Skeletal muscle satellite cell (primary cell): ENCODE measurements around the gene MPP1.
A peak's percentile ranks its signal among the peaks of the same experiment; 100 is the strongest.

ENCODE experiments used
- H3K27me3 ChIP-seq: 2 replicates; pipeline ENCODE4 v1.7.0; 2013; ENCODE audit warnings: low read length; ENCODE audit not compliant: control insufficient read depth, insufficient read depth
- H3K36me3 ChIP-seq: 2 replicates; pipeline ENCODE4 v1.7.0; 2013; ENCODE audit warnings: mild to moderate bottlenecking, control low read depth, low read length; ENCODE audit not compliant: insufficient read depth
- H3K4me1 ChIP-seq: 2 replicates; pipeline ENCODE4 v1.7.0; 2013; ENCODE audit warnings: low read length; ENCODE audit not compliant: control insufficient read depth, insufficient read depth
- H3K4me2 ChIP-seq: 2 replicates; pipeline ENCODE4 v1.7.0; 2013; ENCODE audit warnings: mild to moderate bottlenecking, low read length
- H3K4me3 ChIP-seq: 2 replicates; pipeline ENCODE4 v1.7.0; 2013; ENCODE audit warnings: low read length
- H3K9ac ChIP-seq: 2 replicates; pipeline ENCODE4 v1.7.0; 2013; ENCODE audit warnings: mild to moderate bottlenecking, low read depth, low read length, moderate library complexity
- H3K9me3 ChIP-seq: replicated peaks from 2 replicates; pipeline ENCODE4 v1.7.0; 2013; ENCODE audit warnings: mild to moderate bottlenecking, control low read depth, low read length

MPP1 gene

GRCh38 chrX:154791939-154792338 lies 13.3 kb downstream of the MPP1 start:
- no peaks in the 10 kb centered on the region for H3K4me1 ChIP-seq
- H3K4me2 ChIP-seq = no peak overlapping the region
- H3K9ac ChIP-seq = no peak overlapping the region
- no peak overlapping the region for H3K4me3 ChIP-seq
- no peaks in the 10 kb centered on the region for H3K36me3 ChIP-seq
- no peaks in the 10 kb centered on the region for H3K27me3 ChIP-seq
- H3K9me3 ChIP-seq = no peaks in the 10 kb centered on the region

DNA sequence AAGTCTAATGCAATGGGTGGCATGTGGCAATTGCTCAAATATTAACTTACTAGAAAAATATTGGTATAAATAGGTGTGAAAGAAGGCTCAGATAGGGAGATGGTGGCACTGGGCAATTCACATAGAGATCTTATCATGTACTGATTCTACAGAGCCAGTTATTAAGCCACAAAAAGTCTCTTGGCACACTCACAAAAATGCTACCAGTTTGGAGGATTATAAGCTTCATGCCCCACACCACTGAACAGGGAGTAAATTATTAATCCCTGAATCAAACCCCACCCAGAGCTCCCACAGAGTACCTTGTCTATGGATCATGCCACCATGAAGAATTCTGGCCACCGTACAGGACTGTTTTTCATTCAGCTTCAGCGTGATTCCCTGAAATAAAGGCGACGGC lies 13.8 kb downstream of the MPP1 start:
- Histone ChIP-seq H3K9ac (no peak overlapping the region), H3K4me2 (no peak overlapping the region), H3K27me3 (no peaks in the 10 kb centered on the region), H3K4me3 (no peak overlapping the region), H3K36me3 (no peaks in the 10 kb centered on the region), H3K9me3 (no peaks in the 10 kb centered on the region), H3K4me1 (no peaks in the 10 kb centered on the region)

- H3K4me2 ChIP-seq = no peak overlapping the region
- no peaks in the 10 kb centered on the region for H3K27me3 ChIP-seq
- H3K4me1 ChIP-seq = peaks cover 8% of the 10 kb centered on the region
- no peak overlapping the region for H3K9ac ChIP-seq
- H3K36me3 ChIP-seq = no peaks in the 10 kb centered on the region
- H3K9me3 ChIP-seq = peaks cover 4% of the 10 kb centered on the region
- H3K4me3 ChIP-seq = no peak overlapping the region
Observed at GRCh38 chrX:154785716-154786115, 19.6 kb downstream of the MPP1 start.

DNA sequence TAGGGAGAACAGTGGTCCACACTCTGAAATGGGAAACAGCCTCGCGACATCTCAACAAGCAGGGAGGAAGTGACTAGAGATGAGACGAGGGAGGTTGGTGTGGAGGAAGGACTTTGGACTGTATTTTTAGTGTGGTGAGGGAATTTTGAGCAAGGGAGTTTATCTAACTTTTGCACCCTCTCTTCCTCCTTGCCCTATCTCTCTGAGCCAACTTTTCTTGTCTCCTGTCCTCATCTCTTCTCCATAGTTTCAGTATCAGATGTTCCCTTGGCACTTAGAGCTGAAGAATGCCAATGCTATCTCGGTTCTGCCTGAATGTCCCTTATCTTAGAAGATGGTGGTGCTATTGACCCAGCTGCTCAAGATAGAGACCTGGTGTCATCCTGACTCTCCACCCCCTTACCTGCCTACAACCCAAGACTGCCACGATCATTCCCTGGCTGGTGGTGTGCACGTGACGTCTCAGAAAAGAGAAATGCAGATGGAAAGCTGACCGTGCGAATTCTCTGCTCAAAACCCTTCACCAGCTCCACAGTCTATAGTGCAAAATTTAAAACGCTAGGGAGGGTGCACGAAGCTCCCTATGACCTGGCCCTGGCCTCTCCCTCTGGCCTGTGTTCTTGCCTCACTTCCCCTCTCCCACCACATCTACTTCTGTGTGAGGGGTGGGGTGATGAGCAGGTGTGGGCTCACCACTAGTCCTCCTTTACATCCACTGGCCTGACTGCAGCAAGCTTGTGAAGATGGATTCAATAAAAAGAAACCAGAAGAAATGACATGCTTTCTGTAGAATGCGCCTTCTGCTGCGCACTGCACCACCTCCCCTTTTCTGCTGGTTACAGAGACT lies 20.9 kb downstream of the MPP1 start:
- peaks cover 4% of the 10 kb centered on the region for H3K9me3 ChIP-seq
- no peak overlapping the region for H3K4me3 ChIP-seq
- H3K4me1 ChIP-seq = peaks cover 8% of the 10 kb centered on the region
- no peaks in the 10 kb centered on the region for H3K27me3 ChIP-seq
- no peak overlapping the region for H3K9ac ChIP-seq
- no peaks in the 10 kb centered on the region for H3K36me3 ChIP-seq
- H3K4me2 ChIP-seq = no peak overlapping the region

DNA sequence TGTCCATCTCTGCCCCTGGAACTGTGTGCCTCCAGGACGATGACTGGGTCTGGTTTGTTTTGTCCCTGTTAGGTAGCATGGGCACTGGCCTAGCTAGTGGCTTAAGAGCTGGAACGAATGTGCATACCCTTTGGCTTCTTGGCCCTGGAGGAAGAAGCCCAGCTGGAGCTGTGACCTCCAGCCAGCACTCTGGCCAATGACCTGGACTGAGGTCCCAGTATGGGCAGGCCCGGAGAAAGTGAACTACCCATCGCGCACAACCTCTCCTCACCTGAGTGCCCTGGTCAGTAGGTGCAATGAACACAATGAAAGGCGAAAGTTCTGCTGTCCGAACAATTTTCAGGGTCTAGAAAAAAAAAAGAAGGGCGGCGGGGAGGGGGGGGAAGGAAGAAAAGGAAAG lies 24.3 kb downstream of the MPP1 start:
- H3K4me3 ChIP-seq = no peak overlapping the region
- H3K4me1 ChIP-seq = peaks cover 17% of the 10 kb centered on the region
- no peaks in the 10 kb centered on the region for H3K27me3 ChIP-seq
- no peak overlapping the region for H3K4me2 ChIP-seq
- peaks cover 4% of the 10 kb centered on the region for H3K9me3 ChIP-seq
- no peak overlapping the region for H3K9ac ChIP-seq
- peaks cover 13% of the 10 kb centered on the region for H3K36me3 ChIP-seq

DNA sequence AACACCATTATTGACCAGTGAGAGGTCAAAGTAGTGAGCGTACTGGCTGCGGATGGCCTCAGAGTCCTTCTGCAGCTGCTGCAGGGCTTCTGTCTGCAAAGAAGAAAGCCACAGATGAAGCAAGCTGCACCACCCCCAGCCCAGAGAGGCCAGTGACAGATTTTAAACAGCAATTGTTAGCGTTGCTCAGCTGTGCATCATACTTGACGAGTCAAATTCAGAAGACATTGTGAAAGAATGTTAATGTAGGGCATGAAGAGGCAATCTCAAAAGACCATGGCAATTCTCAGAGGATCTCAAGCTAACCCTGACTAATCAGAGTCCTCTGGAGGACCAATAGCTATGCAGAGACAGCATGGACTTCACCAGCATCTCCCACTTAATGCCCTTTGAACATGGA lies 26.0 kb downstream of the MPP1 start:
- Histone ChIP-seq H3K4me3 (no peak overlapping the region), H3K9me3 (no peaks in the 10 kb centered on the region), H3K4me2 (no peak overlapping the region), H3K9ac (no peak overlapping the region), H3K36me3 (peaks cover 26% of the 10 kb centered on the region), H3K4me1 (peaks cover 22% of the 10 kb centered on the region), H3K27me3 (no peaks in the 10 kb centered on the region)

DNA sequence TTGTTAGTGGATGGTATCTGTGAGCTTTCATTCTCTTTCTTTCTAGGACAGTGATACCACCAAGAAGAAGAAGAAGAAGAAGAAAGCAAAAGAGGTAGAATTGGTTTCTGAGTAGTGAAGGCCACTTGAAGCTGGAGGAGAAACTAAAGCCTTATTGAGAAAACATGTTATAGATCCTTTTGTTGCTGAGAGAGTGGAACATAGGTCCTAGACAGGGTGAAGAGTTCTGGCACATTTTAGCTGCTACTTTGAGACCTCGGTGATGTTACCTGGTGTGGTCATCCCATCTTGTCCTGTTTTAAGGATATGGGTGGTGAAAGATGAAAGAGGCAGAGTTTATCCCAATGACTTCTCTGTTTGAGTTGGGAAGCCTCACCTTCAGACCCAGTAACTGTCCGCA lies 28.5 kb downstream of the MPP1 start:
- Histone ChIP-seq H3K4me2 (no peak overlapping the region), H3K27me3 (no peaks in the 10 kb centered on the region), H3K9me3 (no peaks in the 10 kb centered on the region), H3K9ac (no peak overlapping the region), H3K4me1 (peaks cover 17% of the 10 kb centered on the region), H3K36me3 (peaks cover 31% of the 10 kb centered on the region), H3K4me3 (no peak overlapping the region)

DNA sequence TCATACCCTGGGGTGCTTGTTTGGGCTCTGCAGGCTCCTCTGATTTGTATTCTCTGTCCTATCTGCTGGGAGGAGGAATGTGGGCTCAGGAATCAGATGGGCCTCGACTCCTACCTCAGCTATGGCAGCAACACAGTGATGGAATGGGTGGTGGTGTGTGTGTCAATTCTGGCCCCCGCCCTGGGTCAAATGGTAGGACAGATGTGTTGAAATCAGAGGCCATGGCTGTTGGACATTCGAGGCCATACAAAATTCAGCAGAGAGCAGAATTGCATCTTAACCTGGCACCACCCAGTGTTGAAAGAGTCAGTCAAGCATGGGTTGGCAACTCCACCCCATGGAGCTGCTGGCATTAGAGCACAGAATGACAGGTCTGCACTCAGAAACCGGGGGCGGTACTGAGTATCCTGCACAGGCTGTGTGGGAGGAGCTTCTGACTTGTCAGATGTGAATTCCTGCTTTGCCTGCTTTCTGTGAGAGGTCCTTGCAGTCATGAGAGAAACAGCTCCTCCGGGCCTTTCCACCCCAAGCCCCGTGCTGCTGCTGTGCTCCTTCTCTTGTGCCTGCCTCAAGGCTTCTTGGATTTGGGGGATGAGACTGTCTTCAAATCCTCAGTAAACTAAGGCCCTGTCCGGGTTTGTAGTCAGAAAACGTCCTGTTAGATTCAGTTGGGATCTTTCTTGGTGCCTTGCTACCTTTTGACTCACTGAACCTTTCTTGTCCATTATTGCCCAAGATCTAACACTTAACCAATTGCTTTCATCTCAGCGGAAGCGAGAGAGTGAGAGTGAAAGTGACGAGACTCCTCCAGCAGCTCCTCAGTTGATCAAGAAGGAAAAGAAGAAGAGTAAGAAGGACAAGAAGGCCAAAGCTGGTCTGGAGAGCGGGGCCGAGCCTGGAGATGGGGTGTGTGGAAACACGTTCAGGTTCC lies 29.6 kb downstream of the MPP1 start:
- H3K4me2 ChIP-seq = no peak overlapping the region
- peaks cover 14% of the 10 kb centered on the region for H3K4me1 ChIP-seq
- H3K36me3 ChIP-seq = peaks cover 32% of the 10 kb centered on the region
- no peaks in the 10 kb centered on the region for H3K27me3 ChIP-seq
- H3K4me3 ChIP-seq = no peak overlapping the region
- H3K9ac ChIP-seq = no peak overlapping the region
- no peaks in the 10 kb centered on the region for H3K9me3 ChIP-seq

DNA sequence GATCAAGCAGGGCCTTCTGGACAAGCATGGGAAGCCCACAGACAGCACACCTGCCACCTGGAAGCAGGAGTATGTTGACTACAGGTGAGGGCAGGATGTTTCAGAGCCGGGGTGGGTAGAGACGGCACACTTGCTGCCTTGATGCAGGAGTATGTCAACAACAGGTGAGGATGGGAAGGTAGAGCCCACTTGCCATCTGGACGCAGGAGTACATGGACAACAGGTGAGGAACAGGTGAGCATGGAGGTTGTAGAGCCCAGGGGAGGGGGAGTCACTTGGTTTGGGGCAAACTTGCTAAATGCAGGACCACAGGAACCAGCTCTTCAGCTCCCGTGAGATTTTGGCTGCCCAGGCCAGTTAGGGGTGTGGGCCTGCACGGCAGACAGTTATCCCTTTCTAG lies 30.7 kb downstream of the MPP1 start:
- Histone ChIP-seq H3K9me3 (no peaks in the 10 kb centered on the region), H3K4me1 (peaks cover 14% of the 10 kb centered on the region), H3K9ac (no peak overlapping the region), H3K4me3 (no peak overlapping the region), H3K27me3 (no peaks in the 10 kb centered on the region), H3K4me2 (no peak overlapping the region), H3K36me3 (peaks cover 39% of the 10 kb centered on the region)

DNA sequence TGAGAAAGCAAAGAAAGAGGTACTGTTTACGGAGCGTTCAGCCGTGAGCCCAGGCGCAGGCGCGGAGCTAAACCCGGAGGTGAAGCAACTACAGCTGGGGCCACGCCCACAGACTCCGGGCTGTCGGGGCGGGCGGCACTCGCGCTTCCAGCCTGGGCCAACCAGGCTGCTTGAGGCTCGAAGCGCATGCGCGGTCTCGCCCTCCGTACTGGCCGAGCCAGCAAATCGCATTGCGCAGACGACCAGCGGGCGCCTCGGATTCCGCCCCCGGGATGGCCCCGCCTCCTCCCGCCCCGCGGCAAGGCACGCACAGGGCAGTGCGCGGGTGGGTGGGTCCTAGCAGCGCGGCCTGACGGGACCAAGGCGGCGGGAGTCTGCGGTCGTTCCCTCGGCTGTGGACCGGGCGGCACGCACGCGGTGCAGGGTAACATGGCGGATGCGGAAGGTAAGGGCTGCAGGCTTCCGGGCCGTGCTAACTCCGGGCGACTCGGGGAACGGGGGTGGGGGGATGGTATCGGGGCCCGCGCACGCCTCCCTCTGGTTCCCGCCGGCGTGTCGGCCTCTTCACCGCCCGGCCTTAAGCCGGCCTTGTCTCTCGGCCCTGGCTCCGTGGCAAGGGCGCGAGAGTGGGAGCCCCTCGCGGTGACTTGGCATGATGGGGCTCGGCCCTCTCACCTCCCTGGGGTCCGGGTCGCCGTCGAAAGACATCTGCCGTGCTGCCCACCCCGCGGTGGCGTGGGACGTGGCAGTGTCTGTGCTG lies 42.6 kb downstream of the MPP1 start, which contains the start of gene DKC1:
TSS of gene DKC1 (plus strand) at position 328 of the 760 bp plus-strand sequence. CDS start at position 430, 102 bp downstream.
- no peaks in the 10 kb centered on the region for H3K27me3 ChIP-seq
- peak within 1 kb of the TSS; percentile 74 for H3K4me3 ChIP-seq
- H3K4me1 ChIP-seq = no peaks in the 10 kb centered on the region
- peak within 1 kb of the TSS; percentile 93 for H3K4me2 ChIP-seq
- H3K36me3 ChIP-seq = peaks cover 22% of the 10 kb centered on the region
- H3K9ac ChIP-seq = peak within 1 kb of the TSS; percentile 83
- H3K9me3 ChIP-seq = no peaks in the 10 kb centered on the region

DNA sequence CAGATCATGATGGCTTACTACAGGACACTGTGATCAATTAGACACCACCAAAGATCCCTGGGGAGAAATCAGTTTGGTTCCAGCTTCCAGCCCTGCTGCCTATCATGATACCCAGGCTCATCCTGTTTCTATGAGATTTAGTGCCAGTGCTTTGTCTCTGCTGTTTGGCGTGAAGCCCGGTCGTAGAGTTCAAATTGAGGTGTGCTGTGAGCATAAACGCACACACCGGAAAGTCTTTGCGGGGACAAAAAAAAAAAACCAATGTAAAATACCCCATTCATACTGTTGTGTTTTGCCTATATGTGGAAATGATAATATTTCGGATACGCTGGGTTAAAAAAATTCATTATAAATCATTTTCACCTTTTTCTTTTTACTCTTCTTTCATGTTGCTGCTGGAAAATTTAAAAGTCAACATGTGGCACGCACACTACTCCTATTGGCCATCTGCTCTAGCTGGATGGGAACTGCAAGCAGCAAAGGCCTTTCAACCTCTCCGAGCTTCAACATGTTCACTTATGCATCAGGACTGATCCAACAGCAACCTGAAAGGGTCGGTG lies 43.2 kb downstream of the MPP1 start:
- H3K4me3 ChIP-seq = peak overlapping the region; percentile 74
- peak overlapping the region; percentile 83 for H3K9ac ChIP-seq
- no peaks in the 10 kb centered on the region for H3K27me3 ChIP-seq
- peaks cover 18% of the 10 kb centered on the region for H3K36me3 ChIP-seq
- no peaks in the 10 kb centered on the region for H3K9me3 ChIP-seq
- H3K4me1 ChIP-seq = no peaks in the 10 kb centered on the region
- H3K4me2 ChIP-seq = peak overlapping the region; percentile 93
